Breast epithelium (tissue), 4 donors: ENCODE measurements around the gene SNX25. TPM values are rescaled to one million over a fixed set of nuclear protein-coding genes. Genes with fewer than 3 reads are reported as not detected.

Experiments
- DNase-seq, 2 donors: peaks; one replicate each; pipeline ENCODE4 v3.0.0-alpha.2; 2019; ENCODE audit warnings: low spot score in 2 of 2
- H3K27ac ChIP-seq, 2 donors: fragments of 200-600 bp; sonication (generic) in 1 of 2; one replicate each; pipeline ENCODE4 v1.5.1; 2016 to 2019; ENCODE audit warnings: mild to moderate bottlenecking in 1 of 2
- H3K27me3 ChIP-seq, 2 donors: fragments of 200-600 bp; sonication (generic) in 1 of 2; one replicate each; pipeline versions ENCODE4 v1.5.1 to v1.6.0; 2017 to 2019; ENCODE audit warnings: control low read depth in 1 of 2, mild to moderate bottlenecking in 1 of 2
- H3K36me3 ChIP-seq: fragments of 200-600 bp; one replicate; pipeline ENCODE4 v1.5.1; 2019
- H3K4me1 ChIP-seq, 2 donors: fragments of 200-600 bp; sonication (generic); one replicate each; pipeline ENCODE4 v1.5.1; 2016 to 2019; ENCODE audit warnings: control low read depth in 1 of 2
- H3K4me3 ChIP-seq, 3 donors: fragments of 200-600 bp; sonication (generic); 1 replicate in 2 of 3; 2 replicates in 1 of 3; pipeline ENCODE4 v1.5.1; 2016 to 2019; ENCODE audit warnings: mild to moderate bottlenecking in 3 of 3, moderate library complexity in 2 of 3
- H3K9me3 ChIP-seq, 2 donors: fragments of 200-600 bp; sonication (generic) in 1 of 2; one replicate each; pipeline ENCODE4 v1.5.1; 2016 to 2019; ENCODE audit warnings: control low read depth in 1 of 2
- CTCF ChIP-seq, 3 donors: fragments of 450-650 bp; IDR thresholded peaks; one replicate each; pipeline ENCODE4 v1.5.1; 2016 to 2017; ENCODE audit warnings: antibody characterized with exemption in 3 of 3, mild to moderate bottlenecking in 3 of 3, moderate library complexity in 3 of 3
- POLR2A ChIP-seq: fragments of 450-650 bp; IDR thresholded peaks from one replicate; pipeline ENCODE4 v1.6.1; 2016; ENCODE audit warnings: antibody characterized with exemption, mild to moderate bottlenecking, moderate library complexity
- POLR2AphosphoS5 ChIP-seq, 3 donors: sonication (generic); formaldehyde crosslinking; IDR thresholded peaks; one replicate each; pipeline ENCODE4 v1.6.1; 2017; ENCODE audit warnings: antibody characterized with exemption in 3 of 3
- intact Hi-C: fragments of 100-400 bp; cut with DNase I; formaldehyde crosslinking; loops from one replicate; pipeline ENCODE4 v1.15.1; 2023; ENCODE audit warnings: low total_unique reads
- total RNA-seq, 3 donors: library from RNA; depleted of rRNA; stranded (reverse); fragments of >200 nt; gene quantifications; one replicate each; pipeline ENCODE4 v1.1.0, GENCODE V29; 2016

The SNX25 gene
- total RNA-seq, 3 donors from 2014 or later = 16.8 to 30.1 (median 29.8) TPM

- H3K4me1 ChIP-seq = no peaks in the 10 kb centered on the region
- intact Hi-C loops = loop anchor here (10.0 kb wide), 1 partner anchor 192 kb away; the partner anchor contains the start of genes CFAP97 and SNX25
- peak within 1 kb of the TSS; percentile 76 to 89 (median 86) for H3K4me3 ChIP-seq
- peak; percentile 63 to 77 for DNase-seq
- peak within 1 kb of the TSS; percentile 99 to 100 for H3K27ac ChIP-seq
- no peaks in the 10 kb centered on the region for H3K9me3 ChIP-seq
- no peaks in the 10 kb centered on the region for H3K27me3 ChIP-seq
- TF ChIP-seq POLR2A = no peak
- TF ChIP-seq CTCF (IDR thresholded peaks at IDR 0.05) = peak in 1 of 3 donors; percentile 50
- TF ChIP-seq POLR2AphosphoS5 (IDR thresholded peaks at IDR 0.05) = peak in 1 of 3 donors; percentile 35
- H3K36me3 ChIP-seq = no peaks in the 10 kb centered on the region
These were observed 187.5 kb downstream of the SNX25 start, which contains the start of gene ANKRD37 for GRCh38 chr4:185396724-185397385. Gene ANKRD37 (plus strand): TSS chr4:185396841. CDS start chr4:185396924, 83 bp downstream.

- no peak overlapping the region for H3K4me3 ChIP-seq
- intact Hi-C loops = loop anchor here (10.0 kb wide), 1 partner anchor 194 kb away; the partner anchor contains the start of genes CFAP97 and SNX25
- H3K27me3 ChIP-seq = no peaks in the 10 kb centered on the region
- no peaks in the 10 kb centered on the region for H3K36me3 ChIP-seq
- DNase-seq = no peak
- TF ChIP-seq POLR2AphosphoS5 (IDR thresholded peaks at IDR 0.05) (no peak), POLR2A (no peak), CTCF (IDR thresholded peaks at IDR 0.05) (no peak)
- no peaks in the 10 kb centered on the region for H3K9me3 ChIP-seq
- no peaks in the 10 kb centered on the region for H3K4me1 ChIP-seq
- H3K27ac ChIP-seq = peak overlapping the region in 1 of 2 donors; percentile 30
These were observed 189.2 kb downstream of the SNX25 start for GRCh38 chr4:185398618-185399017.

- Histone ChIP-seq H3K27me3 (no peaks in the 10 kb centered on the region), H3K9me3 (no peaks in the 10 kb centered on the region), H3K27ac (peak overlapping the region in 1 of 2 donors; percentile 22), H3K36me3 (no peaks in the 10 kb centered on the region), H3K4me3 (no peak overlapping the region), H3K4me1 (no peaks in the 10 kb centered on the region)
- intact Hi-C loops = loop anchor here (10.0 kb wide), 1 partner anchor 195 kb away; the partner anchor contains the start of genes CFAP97 and SNX25
- no peak for TF ChIP-seq POLR2AphosphoS5 (IDR thresholded peaks at IDR 0.05)
- no peak for DNase-seq
These were observed 190.1 kb downstream of the SNX25 start for GRCh38 chr4:185399466-185399865.

- Histone ChIP-seq H3K36me3 (no peaks in the 10 kb centered on the region), H3K27ac (no peak overlapping the region), H3K4me1 (no peaks in the 10 kb centered on the region), H3K9me3 (no peaks in the 10 kb centered on the region), H3K27me3 (no peaks in the 10 kb centered on the region), H3K4me3 (no peak overlapping the region)
- intact Hi-C loops = no loop called here
- no peak for DNase-seq
- TF ChIP-seq POLR2A (no peak), CTCF (IDR thresholded peaks at IDR 0.05) (no peak), POLR2AphosphoS5 (IDR thresholded peaks at IDR 0.05) (no peak)
These were observed 194.6 kb downstream of the SNX25 start for GRCh38 chr4:185404031-185404430.

- Histone ChIP-seq H3K4me3 (no peak overlapping the region), H3K36me3 (no peaks in the 10 kb centered on the region), H3K27ac (no peak overlapping the region), H3K4me1 (no peaks in the 10 kb centered on the region), H3K27me3 (no peaks in the 10 kb centered on the region), H3K9me3 (no peaks in the 10 kb centered on the region)
- intact Hi-C loops = no loop called here
- TF ChIP-seq POLR2A = no peak
- TF ChIP-seq POLR2AphosphoS5 (IDR thresholded peaks at IDR 0.05) = no peak
- TF ChIP-seq CTCF (IDR thresholded peaks at IDR 0.05) = no peak
- no peak for DNase-seq
These were observed 196.1 kb downstream of the SNX25 start for GRCh38 chr4:185405296-185405999.
